ENCODE data around the gene LRP1-AS.

The LRP1-AS gene

DNA sequence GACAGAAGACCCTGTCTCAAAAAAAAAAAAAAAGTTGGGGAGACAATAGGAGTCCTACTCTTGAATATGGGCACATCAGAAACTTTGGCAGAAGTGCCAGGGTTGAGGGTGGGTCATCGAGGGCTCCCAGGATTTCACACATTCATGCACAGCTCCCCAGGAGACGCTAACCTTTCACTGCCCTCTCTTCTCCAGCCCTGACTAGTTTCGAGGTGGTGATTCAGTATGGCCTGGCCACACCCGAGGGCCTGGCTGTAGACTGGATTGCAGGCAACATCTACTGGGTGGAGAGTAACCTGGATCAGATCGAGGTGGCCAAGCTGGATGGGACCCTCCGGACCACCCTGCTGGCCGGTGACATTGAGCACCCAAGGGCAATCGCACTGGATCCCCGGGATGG, 29.4 kb upstream of the LRP1-AS start:
- TF ChIP-seq, protein P1, sequence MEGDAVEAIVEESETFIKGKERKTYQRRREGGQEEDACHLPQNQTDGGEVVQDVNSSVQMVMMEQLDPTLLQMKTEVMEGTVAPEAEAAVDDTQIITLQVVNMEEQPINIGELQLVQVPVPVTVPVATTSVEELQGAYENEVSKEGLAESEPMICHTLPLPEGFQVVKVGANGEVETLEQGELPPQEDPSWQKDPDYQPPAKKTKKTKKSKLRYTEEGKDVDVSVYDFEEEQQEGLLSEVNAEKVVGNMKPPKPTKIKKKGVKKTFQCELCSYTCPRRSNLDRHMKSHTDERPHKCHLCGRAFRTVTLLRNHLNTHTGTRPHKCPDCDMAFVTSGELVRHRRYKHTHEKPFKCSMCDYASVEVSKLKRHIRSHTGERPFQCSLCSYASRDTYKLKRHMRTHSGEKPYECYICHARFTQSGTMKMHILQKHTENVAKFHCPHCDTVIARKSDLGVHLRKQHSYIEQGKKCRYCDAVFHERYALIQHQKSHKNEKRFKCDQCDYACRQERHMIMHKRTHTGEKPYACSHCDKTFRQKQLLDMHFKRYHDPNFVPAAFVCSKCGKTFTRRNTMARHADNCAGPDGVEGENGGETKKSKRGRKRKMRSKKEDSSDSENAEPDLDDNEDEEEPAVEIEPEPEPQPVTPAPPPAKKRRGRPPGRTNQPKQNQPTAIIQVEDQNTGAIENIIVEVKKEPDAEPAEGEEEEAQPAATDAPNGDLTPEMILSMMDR (IDR thresholded peaks at IDR 0.05; ENCODE audit: borderline replicate concordance, control extremely low read depth, extremely low read depth, insufficient read depth, missing control alignments): no peak
- in situ Hi-C loops (cut with MboI; ENCODE audit: low sequenced_read_pairs, unreplicated experiment): loop anchor here (5.0 kb wide), 1 partner anchor 55 kb away; no protein-coding TSS in a partner anchor
- DNase-seq (ENCODE audit: low spot score): no peak

DNA sequence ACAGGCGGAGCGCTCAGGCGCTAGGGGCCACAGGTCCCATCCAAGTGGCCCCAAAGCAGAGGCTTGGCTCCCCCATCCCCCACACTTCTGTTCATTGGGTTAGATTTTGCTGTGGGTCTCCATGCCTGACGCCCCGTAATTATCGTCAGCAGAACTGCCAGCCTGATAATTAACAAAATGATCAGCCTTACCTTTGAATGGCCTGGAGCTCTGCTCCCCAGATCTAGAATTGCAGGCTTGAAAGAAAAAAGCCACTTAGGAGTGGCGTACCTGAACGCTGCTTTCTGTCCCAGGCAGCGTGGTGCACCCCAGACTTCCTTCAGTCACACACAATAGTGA, 28.7 kb upstream of the LRP1-AS start:
- in situ Hi-C loops (cut with MboI; ENCODE audit: low sequenced_read_pairs, unreplicated experiment): loop anchor here (5.0 kb wide), 1 partner anchor 54 kb away; no protein-coding TSS in a partner anchor
- TF ChIP-seq, protein P1 (IDR thresholded peaks at IDR 0.05; ENCODE audit: borderline replicate concordance, control extremely low read depth, extremely low read depth, insufficient read depth, missing control alignments): no peak
- DNase-seq (ENCODE audit: low spot score): no peak

DNA sequence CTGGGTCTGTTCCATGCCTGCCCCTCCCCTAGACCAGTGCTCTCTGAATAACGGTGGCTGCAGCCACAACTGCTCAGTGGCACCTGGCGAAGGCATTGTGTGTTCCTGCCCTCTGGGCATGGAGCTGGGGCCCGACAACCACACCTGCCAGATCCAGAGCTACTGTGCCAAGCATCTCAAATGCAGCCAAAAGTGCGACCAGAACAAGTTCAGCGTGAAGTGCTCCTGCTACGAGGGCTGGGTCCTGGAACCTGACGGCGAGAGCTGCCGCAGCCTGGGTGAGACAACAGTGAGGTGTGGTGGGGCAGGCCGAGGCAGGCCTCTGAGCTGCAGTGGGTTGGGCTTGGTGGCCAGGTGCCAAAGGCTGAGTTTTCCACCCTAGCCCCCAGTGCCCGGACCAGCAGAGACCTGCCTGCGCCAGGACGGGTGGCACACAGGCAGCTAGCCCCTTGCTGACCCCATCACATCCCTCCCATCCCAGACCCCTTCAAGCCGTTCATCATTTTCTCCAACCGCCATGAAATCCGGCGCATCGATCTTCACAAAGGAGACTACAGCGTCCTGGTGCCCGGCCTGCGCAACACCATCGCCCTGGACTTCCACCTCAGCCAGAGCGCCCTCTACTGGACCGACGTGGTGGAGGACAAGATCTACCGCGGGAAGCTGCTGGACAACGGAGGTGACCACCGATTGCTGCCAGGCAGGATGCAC, 28.2 kb upstream of the LRP1-AS start:
- in situ Hi-C loops (cut with MboI; ENCODE audit: low sequenced_read_pairs, unreplicated experiment): loop anchor here (5.0 kb wide), 1 partner anchor 53 kb away; no protein-coding TSS in a partner anchor
- peak; percentile 77 for DNase-seq (ENCODE audit: low spot score)
- TF ChIP-seq, protein P1 (IDR thresholded peaks at IDR 0.05; ENCODE audit: borderline replicate concordance, control extremely low read depth, extremely low read depth, insufficient read depth, missing control alignments): peak; percentile 72

DNA sequence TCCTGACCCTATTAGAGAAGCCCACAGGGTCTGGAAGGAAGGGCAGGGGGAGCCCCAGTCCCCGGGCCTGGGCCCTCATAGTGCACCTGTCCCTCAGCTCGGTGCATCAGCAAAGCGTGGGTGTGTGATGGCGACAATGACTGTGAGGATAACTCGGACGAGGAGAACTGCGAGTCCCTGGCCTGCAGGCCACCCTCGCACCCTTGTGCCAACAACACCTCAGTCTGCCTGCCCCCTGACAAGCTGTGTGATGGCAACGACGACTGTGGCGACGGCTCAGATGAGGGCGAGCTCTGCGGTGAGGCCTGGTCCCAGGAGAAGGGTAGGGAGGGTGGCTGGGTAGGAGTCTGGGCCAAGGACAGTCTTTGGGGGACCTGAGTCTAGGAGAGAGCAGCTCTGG, 26.3 kb upstream of the LRP1-AS start:
- TF ChIP-seq, protein P1 (IDR thresholded peaks at IDR 0.05; ENCODE audit: borderline replicate concordance, control extremely low read depth, extremely low read depth, insufficient read depth, missing control alignments): no peak
- no peak for DNase-seq (ENCODE audit: low spot score)
- in situ Hi-C loops (cut with MboI; ENCODE audit: low sequenced_read_pairs, unreplicated experiment): no loop called here

DNA sequence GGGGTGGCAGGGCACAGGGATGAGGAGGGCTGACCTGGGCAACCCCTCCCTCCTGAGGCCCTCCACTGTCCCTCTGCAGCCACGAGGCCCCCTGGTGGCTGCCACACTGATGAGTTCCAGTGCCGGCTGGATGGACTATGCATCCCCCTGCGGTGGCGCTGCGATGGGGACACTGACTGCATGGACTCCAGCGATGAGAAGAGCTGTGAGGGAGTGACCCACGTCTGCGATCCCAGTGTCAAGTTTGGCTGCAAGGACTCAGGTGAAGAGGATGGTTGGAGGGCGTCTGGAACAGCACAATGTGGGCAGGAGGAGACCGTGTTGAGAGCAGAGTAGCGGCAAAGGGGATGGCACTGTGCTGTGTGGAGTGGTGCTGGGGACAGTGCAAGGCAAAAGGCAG, 25.7 kb upstream of the LRP1-AS start:
- DNase-seq (ENCODE audit: low spot score): peak; percentile 71
- in situ Hi-C loops (cut with MboI; ENCODE audit: low sequenced_read_pairs, unreplicated experiment): no loop called here
- TF ChIP-seq, protein P1 (IDR thresholded peaks at IDR 0.05; ENCODE audit: borderline replicate concordance, control extremely low read depth, extremely low read depth, insufficient read depth, missing control alignments): peak; percentile 57

DNA sequence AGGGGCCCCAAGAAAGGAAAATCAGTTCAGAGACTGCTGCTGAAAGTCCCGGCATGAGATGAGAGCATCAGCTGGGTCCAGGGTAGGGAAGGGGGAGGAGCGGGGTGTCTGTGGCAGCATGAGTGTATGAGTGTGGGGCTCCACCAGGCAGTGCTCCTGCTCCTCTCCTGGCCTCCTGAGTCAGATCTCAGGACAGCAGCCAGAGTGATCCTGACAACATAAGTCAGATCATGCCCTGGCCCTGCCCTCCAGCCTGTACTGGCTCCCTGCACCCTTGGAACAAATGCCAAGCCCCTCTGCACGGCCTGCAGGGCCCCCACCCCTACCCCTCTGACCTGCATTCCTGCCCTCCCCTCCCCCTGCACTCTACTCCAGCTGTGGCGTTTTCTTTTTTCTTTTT, 24.2 kb upstream of the LRP1-AS start:
- no peak for DNase-seq (ENCODE audit: low spot score)

More for the DNA sequence above, 24.2 kb upstream of the LRP1-AS start:
- in situ Hi-C loops (cut with MboI; ENCODE audit: low sequenced_read_pairs, unreplicated experiment): no loop called here
- TF ChIP-seq, protein P1 (IDR thresholded peaks at IDR 0.05; ENCODE audit: borderline replicate concordance, control extremely low read depth, extremely low read depth, insufficient read depth, missing control alignments): no peak

All from GM13976 (cell line).